Endothelial cell of umbilical vein (primary cell): ENCODE results near the gene CAMKK2.

Source experiments
- CTCF ChIP-seq, 2 donors: IDR thresholded peaks; 1 replicate in 1 of 2; 2 replicates in 1 of 2; pipeline ENCODE4 v1.5.1; 2011; ENCODE audit warnings: low read length in 2 of 2, mild to moderate bottlenecking in 2 of 2, moderate library complexity in 2 of 2, control low read depth in 1 of 2, inconsistent platforms in 1 of 2, low read depth in 1 of 2; ENCODE audit not compliant: insufficient read depth in 1 of 2; ENCODE audit errors: extremely low read depth in 1 of 2
- POLR2A ChIP-seq: IDR thresholded peaks from 2 replicates; pipeline ENCODE4 v1.6.1; 2012; ENCODE audit warnings: low read depth, mild to moderate bottlenecking, control low read depth, low read length

- no peak for TF ChIP-seq POLR2A
- no peak for TF ChIP-seq CTCF (IDR thresholded peaks at IDR 0.05; ENCODE audit: extremely low read depth in 1 of 2, insufficient read depth in 1 of 2, low read depth in 1 of 2, low read length in 2 of 2)
Measured at GRCh38 chr12:121293603-121294002, 2.9 kb downstream of the CAMKK2 start.
